GM06990 (cell line): ENCODE results near the gene TEX13D.
"Not testable (repeated sequence)": the region's sequence is repeated elsewhere in the genome, so short reads cannot be mapped to it uniquely, and the experiment has no call there.

Source experiments
- DNase-seq: peaks from one replicate; pipeline ENCODE4 v3.0.0-alpha.2; 2011; ENCODE audit not compliant: insufficient read length; ENCODE audit errors: extremely low read depth
- H3K27me3 ChIP-seq: replicated peaks from 2 replicates; pipeline ENCODE4 v1.6.0; 2011; ENCODE audit warnings: low read length; ENCODE audit not compliant: control insufficient read depth, insufficient read depth
- H3K36me3 ChIP-seq: 2 replicates; pipeline ENCODE4 v1.5.1; 2011; ENCODE audit warnings: low read length; ENCODE audit not compliant: control insufficient read depth, insufficient read depth
- H3K4me3 ChIP-seq: replicated peaks from 2 replicates; pipeline ENCODE4 v1.5.1; 2011; ENCODE audit warnings: low read depth, mild to moderate bottlenecking, control low read depth, low read length
- CTCF ChIP-seq: IDR thresholded peaks from 2 replicates; pipeline ENCODE4 v1.5.1; 2011; ENCODE audit warnings: low read length, control low read depth, mild to moderate bottlenecking, inconsistent platforms; ENCODE audit not compliant: insufficient read depth, poor library complexity, severe bottlenecking

Gene TEX13D

GRCh38 chrX:124332481-124333424, at the start of gene TEX13D:
Gene TEX13D (plus strand): TSS chrX:124332660. CDS start chrX:124332918, 258 bp downstream.
- TF ChIP-seq CTCF, result no peak
- DNase-seq, result no peak
- H3K27me3 ChIP-seq, result no peaks in the 10 kb centered on the region
- H3K36me3 ChIP-seq, result no peaks in the 10 kb centered on the region
- no peak within 1 kb of the TSS for H3K4me3 ChIP-seq

- no peaks in the 10 kb centered on the region for H3K27me3 ChIP-seq
- no peaks in the 10 kb centered on the region for H3K36me3 ChIP-seq
- no peak for DNase-seq
- no peak for TF ChIP-seq CTCF
- H3K4me3 ChIP-seq, result no peak overlapping the region
Measured at GRCh38 chrX:124289443-124289842, 43.0 kb upstream of the TEX13D start.

DNA sequence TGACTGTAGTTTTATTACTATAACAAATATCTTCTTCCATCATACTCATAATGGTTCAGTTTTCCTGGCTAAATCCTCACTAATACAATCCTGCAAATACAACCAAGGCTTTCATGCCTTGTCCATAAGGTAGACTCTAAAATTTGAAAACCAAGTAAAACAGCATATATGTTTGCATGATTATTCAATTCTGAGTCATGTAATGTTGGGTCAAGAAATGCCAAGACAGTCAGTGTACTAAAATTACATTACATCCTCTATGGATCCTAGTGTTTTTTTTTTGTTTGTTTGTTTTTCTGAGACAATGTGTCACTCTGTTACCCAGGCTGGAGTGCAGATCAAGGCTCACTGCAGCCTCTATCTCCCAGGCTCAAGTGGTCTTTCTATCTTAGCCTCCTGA, 38.6 kb upstream of the TEX13D start:
- TF ChIP-seq CTCF, result no peak
- no peaks in the 10 kb centered on the region for H3K36me3 ChIP-seq
- no peaks in the 10 kb centered on the region for H3K27me3 ChIP-seq
- no peak for DNase-seq
- H3K4me3 ChIP-seq, result no peak overlapping the region

DNA sequence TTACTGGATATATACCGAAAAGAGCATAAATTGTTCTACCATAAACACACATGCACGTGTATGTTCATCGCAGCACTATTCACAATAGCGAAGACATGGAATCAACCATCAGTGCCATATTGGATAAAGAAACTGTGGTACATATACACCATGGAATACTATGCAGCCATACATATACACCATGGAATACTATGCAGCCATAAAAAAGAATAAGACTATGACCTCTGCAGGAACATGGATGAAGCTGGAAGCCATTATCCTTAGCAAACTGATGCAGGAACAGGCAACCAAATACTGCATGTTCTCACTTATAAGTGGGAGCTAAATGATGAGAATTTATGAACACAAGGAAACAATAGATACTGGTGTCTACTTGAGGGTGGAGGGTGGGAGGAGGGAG, 33.1 kb upstream of the TEX13D start:
- not testable (repeated sequence) for H3K36me3 ChIP-seq, H3K27me3 ChIP-seq, DNase-seq, H3K4me3 ChIP-seq

- Histone ChIP-seq H3K27me3 (no peaks in the 10 kb centered on the region), H3K4me3 (no peak overlapping the region), H3K36me3 (no peaks in the 10 kb centered on the region)
- TF ChIP-seq CTCF, result no peak
- no peak for DNase-seq
Measured at GRCh38 chrX:124300405-124300804, 32.1 kb upstream of the TEX13D start.

- no peak for TF ChIP-seq CTCF
- no peaks in the 10 kb centered on the region for H3K36me3 ChIP-seq
- no peaks in the 10 kb centered on the region for H3K27me3 ChIP-seq
- no peak for DNase-seq
- H3K4me3 ChIP-seq, result no peak overlapping the region
Measured at GRCh38 chrX:124307253-124307907, 25.1 kb upstream of the TEX13D start.
